ENCODE measurements around the gene TCAF1. TPM values are rescaled to one million over a fixed set of nuclear protein-coding genes. Genes with fewer than 3 reads are reported as not detected.

Gene TCAF1
- total RNA-seq, 2 experiments from 2014 or later = 10.4 to 11.2 TPM

- ChIA-PET CTCF (no interaction called here), POLR2A (no interaction called here)
Observed at GRCh38 chr7:143905509-143905908, 3.5 kb upstream of the TCAF1 start.

GRCh38 chr7:143902332-143902899 is 440 bp upstream of the TCAF1 start:
- ChIA-PET CTCF (interaction anchor here (1.0 to 1.5 kb wide), 4 partner anchors 9 to 1022 kb away, joined by 3 to 5 read pairs (median 4); no protein-coding TSS in a partner anchor), POLR2A (interaction anchor here (0.6 to 1.1 kb wide), 2 partner anchors 10 to 131 kb away, joined by 3 to 7 read pairs; no protein-coding TSS in a partner anchor)

DNA sequence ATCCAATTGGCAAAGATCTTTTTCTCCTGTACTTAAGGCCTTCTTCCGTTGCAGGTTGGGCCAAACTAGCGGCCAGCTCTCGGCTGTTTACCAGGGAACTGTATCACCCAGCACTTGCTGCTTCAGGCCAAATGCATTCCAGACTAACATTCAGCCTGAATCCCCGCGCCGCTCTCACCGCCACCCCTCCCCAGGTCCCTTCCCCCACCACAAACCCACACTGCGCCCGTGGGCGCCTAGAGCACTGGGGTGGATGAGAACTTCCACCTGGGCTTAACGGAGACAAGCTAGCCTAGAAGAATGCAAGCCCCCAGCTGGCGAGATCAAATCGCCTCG is 676 bp downstream of the TCAF1 start:
- POLR2A ChIA-PET = interaction anchor here (1.1 kb wide), 1 partner anchor 9 kb away, joined by 7 read pairs; no protein-coding TSS in a partner anchor
- CTCF ChIA-PET = interaction anchor here (0.7 to 1.5 kb wide), 2 partner anchors 28 to 227 kb away, joined by 3 to 5 read pairs; no protein-coding TSS in a partner anchor

DNA sequence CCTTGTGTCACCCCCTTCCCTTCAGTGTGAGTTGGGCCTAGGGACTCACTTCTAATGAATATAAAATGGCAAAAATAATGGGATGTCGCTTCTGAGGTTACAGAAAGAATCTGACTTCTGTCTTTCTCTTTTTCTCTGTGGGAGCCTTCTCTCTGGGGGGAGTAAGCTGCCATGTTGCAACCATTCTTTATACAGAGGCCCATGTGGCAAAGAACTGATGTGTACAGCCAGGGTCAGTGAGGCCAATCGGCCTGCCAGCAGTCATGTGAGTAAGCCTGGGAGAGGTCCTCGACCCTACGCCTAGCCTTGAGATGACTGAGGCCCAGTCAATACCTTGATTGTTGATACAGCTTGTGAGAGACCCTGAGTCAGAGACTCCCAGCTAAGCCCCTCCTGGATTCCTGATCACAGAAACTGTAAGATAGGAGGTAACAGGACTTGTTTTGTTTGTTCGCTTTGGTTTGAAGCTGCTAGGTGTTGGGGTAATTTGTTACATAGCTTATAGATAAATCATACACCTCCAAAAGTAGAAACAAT is 1.7 kb downstream of the TCAF1 start:
- POLR2A ChIA-PET = no interaction called here
- CTCF ChIA-PET = no interaction called here

GRCh38 chr7:143898810-143899209 is 3.2 kb downstream of the TCAF1 start:
- ChIA-PET CTCF (no interaction called here), POLR2A (no interaction called here)

- ChIA-PET CTCF (no interaction called here), POLR2A (no interaction called here)
Observed at GRCh38 chr7:143896667-143897066, 5.3 kb downstream of the TCAF1 start.

- POLR2A ChIA-PET = interaction anchor here (1.2 kb wide), 1 partner anchor 9 kb away, joined by 7 read pairs; the partner anchor contains the start of gene TCAF1
- CTCF ChIA-PET = interaction anchor here (0.6 to 0.8 kb wide), 3 partner anchors 157 to 235 kb away, joined by 3 to 5 read pairs (median 5); no protein-coding TSS in a partner anchor
Observed at GRCh38 chr7:143892527-143893300, 9.3 kb downstream of the TCAF1 start.

- ChIA-PET POLR2A (interaction anchor here (0.6 kb wide), 1 partner anchor 12 kb away, joined by 3 read pairs; no protein-coding TSS in a partner anchor), CTCF (interaction anchor here (0.8 kb wide), 1 partner anchor 155 kb away, joined by 5 read pairs; no protein-coding TSS in a partner anchor)
Observed at GRCh38 chr7:143891457-143891856, 10.5 kb downstream of the TCAF1 start.

DNA sequence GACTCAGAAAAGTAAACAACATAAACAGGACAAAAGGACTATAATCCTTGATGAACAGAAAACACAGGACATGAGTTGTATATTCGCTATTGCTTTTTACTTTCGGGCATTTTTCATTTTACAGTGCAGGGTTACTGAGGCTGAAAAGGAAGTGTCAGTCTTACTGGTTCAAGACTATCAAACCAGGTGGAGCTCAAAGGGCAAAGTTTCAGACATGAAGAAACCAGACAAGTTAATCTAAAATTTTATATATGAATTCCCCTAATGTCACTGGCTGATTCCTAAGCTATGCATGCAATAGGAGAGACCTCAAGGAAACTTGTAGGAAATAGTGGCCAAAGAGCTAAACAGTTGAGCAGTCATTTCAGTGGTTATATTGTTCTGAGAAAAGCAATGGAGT is 11.4 kb downstream of the TCAF1 start:
- ChIA-PET CTCF (no interaction called here), POLR2A (no interaction called here)

GRCh38 chr7:143889068-143889467 is 12.9 kb downstream of the TCAF1 start:
- CTCF ChIA-PET = no interaction called here
- POLR2A ChIA-PET = no interaction called here

DNA sequence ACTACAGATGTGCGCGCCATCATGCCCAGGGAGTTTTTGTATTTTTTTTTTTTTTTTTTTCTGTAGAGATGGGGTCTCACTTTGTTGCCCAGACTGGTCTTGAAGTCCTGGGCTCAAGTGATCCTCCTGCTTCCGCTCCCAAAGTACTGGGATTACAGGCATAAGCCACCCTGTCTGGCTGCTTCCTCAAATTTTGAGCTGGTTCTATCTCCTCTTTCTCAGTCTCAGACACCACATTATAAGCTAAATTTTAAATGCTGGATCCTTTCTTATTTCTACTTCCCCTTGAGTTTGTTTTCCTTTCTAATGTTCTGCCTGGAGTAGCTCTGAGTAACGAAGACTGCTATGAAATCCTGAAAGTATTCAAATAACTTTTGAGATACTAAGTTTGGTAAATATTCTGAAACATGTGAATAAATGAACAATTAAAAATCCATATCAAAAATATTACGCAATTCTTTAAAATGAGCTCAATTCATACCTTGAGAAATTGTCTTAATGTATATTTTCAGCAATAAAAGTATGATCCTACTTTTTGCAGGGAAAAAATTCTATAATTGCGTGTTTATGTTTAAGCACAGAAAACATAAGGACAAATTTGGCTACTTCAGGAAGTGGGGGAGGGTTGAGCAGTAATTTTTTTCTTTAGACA is 15.0 kb downstream of the TCAF1 start:
- POLR2A ChIA-PET = no interaction called here
- CTCF ChIA-PET = no interaction called here

GRCh38 chr7:143885951-143886350 is 16.0 kb downstream of the TCAF1 start:
- ChIA-PET CTCF (no interaction called here), POLR2A (no interaction called here)

- CTCF ChIA-PET = no interaction called here
- POLR2A ChIA-PET = no interaction called here
Observed at GRCh38 chr7:143884969-143885559, 16.9 kb downstream of the TCAF1 start.

DNA sequence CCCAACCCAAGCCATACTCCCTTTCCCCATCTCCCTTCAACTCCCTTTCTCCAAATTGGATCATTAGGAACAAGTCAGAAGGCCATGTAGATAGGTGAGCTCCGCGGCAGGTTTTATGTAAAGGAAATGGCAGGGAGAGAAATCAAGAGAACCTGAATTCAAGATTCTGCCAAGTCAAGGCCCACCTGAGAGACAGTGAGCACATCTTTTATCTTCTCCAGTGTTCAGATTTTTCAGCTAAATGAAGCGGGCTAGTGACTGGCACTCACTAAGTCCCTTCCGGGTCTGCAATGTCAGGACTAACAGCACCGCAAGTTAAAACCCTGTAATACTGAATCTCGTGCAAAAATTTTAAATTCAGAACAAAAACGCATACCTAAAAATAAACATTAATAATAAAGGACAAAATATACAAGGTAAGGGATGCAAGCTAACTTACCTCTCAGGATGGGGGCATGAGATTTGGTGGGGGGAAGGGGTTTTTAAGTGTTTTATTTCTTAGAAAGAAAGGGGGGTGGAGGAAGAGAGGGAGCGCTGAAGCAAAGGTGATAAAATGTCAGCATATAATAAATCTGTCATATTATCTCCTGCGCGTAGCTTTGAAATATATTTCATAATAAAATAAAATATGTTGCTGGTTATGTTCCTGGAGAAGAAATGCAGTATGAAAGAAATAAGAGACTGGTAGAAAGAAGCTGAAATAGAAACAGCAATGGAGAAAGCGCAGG is 17.6 kb downstream of the TCAF1 start:
- CTCF ChIA-PET = no interaction called here

GRCh38 chr7:143882604-143883078 is 19.3 kb downstream of the TCAF1 start:
- CTCF ChIA-PET = no interaction called here
- POLR2A ChIA-PET = no interaction called here

More for the DNA sequence above, 17.6 kb downstream of the TCAF1 start:
- POLR2A ChIA-PET = no interaction called here

DNA sequence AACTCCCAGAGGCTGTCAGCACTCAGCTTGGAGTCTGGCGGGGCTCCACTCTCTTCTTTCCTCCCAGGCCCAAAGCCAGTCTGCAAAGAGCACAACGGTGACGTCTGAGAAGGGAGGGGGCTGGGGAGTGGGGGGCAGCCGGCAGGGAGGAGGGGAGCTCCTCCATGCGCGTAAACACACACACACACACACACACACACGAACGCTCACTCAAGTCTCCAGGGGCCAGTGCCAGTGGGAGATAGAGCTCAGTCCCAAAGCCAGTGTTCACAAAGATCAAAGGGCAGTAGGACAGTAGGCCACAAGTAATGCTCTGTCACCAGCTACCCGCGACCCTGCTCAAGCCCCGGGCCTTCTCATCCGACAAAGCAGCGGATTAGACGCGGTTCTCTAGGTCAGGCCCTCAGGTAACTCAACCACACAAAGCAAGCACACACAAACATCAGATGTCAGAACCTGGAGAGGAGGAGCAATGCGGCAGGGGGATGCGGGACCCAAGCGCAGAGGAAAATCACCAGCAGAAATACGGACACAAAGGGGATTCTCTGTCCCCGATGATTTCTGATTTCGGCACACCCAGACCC is 19.9 kb downstream of the TCAF1 start:
- CTCF ChIA-PET = no interaction called here
- POLR2A ChIA-PET = no interaction called here

- CTCF ChIA-PET = no interaction called here
- POLR2A ChIA-PET = no interaction called here
Observed at GRCh38 chr7:143878884-143879283, 23.1 kb downstream of the TCAF1 start.

GRCh38 chr7:143877098-143877497 is 24.9 kb downstream of the TCAF1 start:
- ChIA-PET CTCF (no interaction called here), POLR2A (no interaction called here)

DNA sequence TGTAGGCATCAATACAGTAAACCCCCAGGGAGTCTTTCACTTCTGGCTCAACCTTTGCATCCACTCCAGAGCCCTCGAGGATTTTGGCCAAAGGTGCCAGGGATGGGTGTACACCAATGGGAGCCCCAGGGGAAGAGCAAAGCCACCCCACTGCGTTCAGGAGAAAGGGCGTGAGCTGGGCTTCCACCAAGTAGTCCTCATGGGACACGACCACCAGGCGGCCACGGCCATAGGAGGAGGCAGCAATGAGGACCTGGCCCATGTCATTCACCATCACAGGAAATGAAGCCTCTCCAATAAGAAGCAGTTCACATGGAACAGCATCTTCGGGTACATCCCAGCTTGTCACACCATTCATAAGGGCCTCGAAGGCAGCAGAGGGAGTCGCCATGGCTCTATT is 25.8 kb downstream of the TCAF1 start:
- POLR2A ChIA-PET = no interaction called here
- CTCF ChIA-PET = no interaction called here

Measured in activated CD8-positive, alpha-beta memory T cell treated with anti-CD3 and anti-CD28 coated beads for 36 hours (primary cell).